Stimulated activated CD8-positive, alpha-beta memory T cell treated with anti-CD3 and anti-CD28 coated beads, Interleukin-4, amount 100 ng/mL, for 48 hours (primary cell): ENCODE data around the gene GFPT2.

ENCODE experiments used
- DNase-seq: peaks from one replicate; pipeline ENCODE4 v3.0.0-alpha.2; 2020

Gene GFPT2

DNA sequence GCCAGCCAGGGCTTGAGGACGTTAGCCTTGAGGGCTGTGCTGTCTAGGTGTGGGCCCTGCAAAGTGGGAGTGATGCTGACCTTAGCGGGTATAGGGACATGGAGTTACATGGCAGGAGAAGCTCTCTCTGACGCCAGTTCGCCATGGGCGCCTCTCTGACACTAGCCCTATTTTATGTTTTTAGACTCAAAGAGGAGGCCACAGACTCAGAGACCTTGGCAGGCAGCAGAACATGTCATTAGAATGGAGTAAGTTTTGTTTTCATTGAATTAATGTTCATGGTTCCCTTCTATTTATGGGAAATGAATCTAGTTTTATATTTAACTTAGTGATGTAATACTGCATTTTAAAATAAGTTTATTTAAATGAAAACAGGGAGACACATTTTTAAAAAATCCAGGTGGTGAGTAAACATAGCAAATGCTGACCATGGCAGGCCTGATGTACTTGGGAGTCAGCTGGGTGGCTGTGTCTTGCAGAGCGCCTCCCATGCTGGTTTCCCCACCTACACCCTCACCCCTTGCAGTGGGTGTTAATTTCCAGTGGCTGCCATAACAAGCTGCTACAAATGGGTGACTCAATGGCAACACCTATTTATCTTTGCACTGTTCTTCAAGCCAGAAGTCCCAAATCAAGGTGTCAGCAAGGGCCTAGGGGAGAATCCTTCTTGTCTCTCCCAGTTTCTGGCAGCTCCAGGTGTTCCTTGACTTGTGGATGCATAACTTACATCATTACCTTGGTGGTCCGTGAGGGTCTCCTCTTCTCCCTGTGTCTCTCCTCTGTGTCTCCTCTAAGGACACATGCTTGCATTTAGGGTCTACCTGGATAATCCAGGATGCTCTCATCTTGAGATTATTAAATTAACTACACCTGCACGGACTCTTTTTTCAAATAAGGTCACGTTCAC is 25.6 kb upstream of the GFPT2 start:
- no peak for DNase-seq

DNA sequence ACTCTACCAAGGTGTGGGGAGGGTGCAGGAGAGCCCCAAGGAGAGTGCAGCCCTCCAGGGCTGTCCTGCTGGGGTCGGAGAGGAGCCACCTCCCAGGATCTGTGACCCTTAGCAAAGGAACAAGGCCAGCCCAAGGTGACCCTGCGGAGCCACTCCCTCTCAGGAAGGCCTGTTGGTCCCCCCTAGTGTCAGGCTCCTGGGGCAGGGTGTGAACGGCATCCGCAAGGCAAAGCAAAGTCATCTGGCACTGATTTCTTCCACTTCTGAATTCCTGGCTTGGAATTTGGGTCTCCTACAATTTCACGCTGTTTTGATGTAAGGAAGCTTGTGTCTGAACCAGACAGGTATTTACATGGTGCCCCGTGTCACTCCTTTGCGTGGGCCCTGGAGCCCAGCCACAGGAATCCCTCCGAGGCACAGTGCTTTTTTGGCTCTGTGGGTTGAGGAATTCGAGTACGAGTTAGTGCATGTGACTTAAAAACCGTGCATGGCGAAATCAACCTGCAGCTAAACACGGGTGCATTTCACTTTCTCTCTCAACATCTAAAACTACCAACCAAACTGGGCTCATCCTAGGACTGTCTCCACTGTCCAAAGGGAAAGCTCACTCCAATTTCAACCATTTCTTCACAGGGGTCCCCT is 24.5 kb upstream of the GFPT2 start:
- no peak for DNase-seq

DNA sequence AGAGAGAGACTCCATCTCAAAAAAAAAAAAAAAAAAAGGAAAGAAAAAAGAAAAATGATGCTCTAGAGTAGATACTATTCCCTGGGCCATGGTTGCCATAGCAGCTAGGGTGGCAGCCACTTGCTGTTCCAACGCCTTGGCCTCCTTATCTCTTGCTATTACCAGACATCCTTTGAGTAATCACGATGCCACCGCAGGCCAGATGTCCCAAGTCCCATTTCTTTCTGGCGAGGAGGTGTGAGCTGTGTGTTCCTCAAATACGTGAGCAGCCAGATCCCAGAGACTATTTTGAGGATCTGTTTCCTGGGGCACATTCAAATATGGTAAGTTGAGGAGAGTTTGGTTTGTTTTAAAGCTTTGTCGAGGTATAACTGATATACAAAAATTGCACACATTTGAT is 23.4 kb upstream of the GFPT2 start:
- DNase-seq, result no peak

DNA sequence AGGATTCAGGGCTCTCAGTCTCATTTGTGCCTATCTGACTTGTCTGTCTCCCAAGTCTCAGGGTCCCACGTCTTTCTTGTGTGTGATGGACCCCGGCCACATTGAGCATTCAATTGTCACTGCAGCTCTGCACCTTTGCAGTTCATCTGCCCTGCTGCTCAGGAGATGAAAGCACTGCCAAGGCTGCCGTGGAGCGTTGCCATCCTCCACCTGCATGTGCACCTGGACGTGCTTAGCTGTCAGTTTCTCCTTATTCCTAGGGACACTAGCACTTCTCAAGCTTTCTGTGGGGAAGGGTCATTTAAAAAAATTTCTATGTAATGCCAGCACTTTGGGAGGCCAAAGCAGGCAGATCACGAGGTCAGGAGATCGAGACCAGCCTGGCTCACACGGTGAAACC is 22.8 kb upstream of the GFPT2 start:
- no peak for DNase-seq

DNA sequence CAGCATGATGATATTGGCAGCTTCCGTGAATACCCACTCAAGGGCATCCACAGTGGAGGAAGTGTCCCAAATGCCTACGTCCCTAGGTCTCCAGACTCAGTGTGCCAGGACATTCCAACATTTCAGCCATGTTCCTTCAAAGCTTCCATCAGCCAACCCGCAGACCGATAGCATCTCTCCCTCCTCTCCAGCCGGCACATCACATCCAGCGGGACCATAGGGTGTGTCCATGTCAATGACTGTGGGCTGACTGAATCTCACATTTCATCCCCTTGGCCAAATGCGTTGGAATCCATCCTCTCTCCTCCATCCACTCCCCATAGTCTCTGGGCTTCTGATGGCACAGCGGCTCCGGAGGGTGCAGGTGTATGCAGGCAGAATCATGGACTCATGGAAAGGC is 22.2 kb upstream of the GFPT2 start:
- DNase-seq, result no peak

DNA sequence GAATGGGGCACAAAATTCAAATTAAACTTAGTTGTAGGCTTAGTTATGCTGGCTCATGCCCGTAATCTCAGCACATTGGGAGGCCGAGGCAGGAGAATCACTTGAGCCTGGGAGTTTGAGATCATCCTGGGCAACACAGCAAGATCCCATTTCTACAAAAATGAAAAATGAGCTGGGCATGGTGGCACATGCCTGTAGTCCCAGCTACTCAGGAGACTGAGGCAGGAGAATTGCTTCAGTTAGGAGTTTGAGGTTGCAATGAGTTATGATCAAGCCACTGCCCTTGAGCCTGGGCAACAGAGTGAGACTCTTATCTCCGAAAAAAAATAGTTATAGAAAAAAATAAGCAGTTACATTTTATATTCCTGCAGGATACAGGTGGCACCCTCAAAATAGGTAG is 20.7 kb upstream of the GFPT2 start:
- no peak for DNase-seq

DNA sequence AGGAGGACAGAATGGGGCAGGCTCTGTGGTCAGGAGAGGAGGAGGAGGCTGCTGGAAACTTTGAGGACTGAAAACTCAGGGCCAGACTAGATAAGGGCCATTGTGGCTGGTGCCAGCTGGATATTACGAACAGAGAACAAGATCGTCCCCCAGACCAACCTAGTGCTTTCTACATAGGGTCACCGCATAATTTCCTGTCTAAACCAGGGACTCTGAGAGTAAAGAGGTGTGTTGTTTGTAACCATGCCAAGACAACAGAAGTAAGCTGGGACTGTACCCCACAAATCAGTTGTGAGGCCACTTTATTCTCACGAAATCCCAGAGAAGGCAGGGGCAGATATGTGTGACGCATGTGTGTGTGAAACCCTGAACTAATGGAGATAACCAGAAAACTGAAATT is 20.3 kb upstream of the GFPT2 start:
- no peak for DNase-seq

DNA sequence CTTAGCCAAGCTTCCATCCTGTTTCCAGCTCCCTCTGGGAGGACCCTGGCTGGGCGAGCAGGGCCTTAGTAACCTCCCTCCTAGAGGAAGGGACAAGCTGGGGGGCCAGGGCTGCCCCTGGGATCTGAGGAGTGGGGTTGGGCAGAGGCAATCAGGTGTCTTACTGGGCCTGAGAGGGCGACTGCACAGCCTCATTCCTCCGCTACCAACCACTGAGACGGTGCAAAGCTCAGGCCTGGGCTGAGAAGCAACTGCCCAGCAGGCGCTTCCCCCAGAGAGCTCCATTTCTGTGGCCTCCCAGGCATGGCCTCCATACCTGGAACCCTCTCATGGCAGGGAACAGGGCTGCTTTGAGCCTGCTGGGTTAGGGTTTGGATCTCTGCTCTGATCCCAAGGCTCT is 18.8 kb upstream of the GFPT2 start:
- DNase-seq, result no peak

DNA sequence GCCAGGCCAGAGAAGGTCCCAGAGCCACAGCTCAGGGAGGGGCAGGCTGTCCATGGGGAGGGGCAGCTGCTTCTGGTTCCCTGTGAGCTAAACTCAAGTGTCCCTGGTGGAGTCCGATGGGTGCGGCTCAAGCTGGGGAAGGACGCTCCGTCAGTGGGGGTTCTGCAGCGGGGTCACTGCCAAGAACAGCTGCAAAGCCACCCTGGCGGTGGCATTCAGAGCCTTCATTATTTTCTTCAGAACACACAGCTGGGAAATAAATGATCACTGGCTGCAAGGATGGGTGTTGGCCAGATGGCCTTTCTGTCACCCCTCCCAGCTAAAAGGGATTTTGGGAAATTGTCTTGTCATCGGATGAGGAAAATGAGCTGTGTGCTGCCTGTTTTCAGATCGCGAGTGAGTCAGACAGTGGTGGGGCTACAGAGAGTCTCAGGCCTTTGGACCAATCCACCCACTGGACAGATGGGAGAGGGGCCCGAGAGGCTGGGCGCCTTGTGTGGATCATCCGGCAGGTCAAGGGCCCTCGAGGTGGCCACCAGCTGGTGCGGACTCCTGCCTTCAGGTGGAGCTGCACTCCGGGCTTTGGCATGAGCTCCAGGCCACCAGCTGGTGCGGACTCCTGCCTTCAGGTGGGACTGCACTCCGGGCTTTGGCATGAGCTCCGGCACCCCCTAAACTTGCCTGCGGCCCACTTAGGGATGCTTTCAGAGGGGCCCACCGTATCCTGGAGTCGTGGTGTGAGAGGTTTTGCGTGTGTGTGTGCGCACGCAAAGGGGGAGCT is 17.9 kb upstream of the GFPT2 start:
- DNase-seq, result no peak

DNA sequence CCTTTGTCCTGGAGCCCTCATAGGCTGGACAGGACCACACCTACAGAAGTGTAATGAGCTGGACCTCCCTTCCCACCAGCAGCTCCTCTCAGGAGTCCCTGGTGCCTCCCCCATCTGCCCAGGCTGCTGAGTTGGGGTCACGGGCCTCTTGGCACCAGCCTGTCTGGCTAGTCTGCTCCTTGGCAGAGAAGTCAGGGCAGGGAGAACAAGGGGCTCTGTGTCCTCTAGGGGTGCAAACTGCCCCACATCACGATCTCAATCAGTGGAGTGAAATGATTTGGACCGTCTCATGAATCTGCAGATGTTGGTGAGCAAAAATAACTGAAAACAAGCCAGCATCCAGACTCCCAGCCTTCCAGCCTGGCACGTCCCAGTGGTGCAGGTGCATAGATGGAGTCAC is 14.9 kb upstream of the GFPT2 start:
- DNase-seq, result no peak

DNA sequence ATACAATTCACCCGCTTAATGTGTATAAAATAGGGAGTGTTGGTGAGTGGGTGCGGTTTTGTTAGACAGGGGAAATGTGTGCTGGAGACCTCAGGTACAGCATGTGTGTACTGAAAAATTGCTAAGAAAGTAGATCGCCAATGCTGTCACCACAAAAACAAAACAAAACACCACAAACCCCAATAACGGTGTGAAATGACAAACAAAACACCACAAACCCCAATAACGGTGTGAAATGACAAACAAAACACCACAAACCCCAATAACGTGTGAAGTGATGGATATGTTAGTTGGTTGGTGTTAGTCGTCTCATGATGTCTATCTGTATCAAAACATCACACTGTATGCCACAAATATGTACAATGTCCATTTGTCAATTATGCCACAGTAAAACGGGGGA is 14.2 kb upstream of the GFPT2 start:
- no peak for DNase-seq

DNA sequence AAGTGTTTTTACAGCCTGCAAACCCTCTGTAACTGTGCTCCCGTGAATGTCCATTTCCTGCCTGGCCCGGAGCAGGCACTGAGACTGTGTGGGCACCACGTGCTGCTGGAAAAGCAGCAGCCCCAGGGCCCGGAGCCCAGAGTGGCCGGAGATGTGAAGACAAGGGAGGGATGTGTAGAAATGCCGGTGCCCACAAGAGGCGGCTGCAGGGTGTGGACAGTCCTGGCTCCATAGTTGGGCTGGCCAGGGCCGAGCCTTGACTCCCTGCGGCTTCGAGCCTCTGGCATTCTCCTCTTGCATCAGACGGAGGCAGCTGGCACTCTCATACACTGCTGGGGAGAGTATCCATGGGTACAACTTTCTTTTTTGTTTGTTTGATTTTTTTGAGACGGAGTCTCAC is 13.2 kb upstream of the GFPT2 start:
- no peak for DNase-seq

DNA sequence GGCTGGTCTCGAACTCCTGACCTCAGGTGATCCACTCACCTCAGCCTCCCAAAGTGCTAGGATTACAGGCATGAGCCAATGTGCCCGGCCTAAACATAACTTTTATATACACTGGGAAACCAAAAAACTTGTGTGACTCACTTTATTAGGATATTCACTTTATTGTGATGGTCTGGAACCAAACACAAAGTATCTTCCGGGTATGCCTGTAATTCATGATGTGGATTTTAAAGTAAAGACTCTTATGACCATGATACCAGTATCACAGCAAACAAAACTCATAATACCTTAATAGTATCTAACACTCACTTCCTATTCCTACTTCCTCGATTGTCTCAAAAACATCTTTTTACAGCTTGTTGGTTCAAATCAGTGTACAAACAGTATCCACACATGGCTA is 12.7 kb upstream of the GFPT2 start:
- DNase-seq, result no peak

DNA sequence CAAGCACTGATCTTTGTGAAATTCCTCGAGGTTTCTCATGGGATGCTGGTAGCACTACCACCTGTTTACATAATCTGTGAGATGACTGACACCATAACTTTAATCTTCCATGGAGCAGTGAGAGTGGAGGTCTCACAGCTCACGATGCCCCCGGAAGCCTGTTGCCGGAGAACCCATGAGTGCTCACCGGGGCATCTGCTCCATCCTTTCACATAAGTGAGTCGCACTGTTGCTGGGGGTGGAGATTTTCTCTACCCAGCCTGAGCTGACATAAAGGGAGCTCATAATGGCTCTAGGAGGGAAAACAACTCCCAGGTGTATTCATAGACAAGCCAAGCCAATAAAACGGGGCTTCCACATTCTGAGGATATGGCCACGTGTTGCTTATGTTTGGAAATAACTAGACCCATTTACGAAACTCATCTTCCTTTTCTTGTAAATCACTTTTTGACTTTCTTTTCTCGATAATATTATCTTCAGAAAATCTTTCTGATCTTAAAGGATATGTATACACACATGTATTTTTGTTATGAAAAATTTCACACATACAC is 11.2 kb upstream of the GFPT2 start:
- DNase-seq, result no peak

DNA sequence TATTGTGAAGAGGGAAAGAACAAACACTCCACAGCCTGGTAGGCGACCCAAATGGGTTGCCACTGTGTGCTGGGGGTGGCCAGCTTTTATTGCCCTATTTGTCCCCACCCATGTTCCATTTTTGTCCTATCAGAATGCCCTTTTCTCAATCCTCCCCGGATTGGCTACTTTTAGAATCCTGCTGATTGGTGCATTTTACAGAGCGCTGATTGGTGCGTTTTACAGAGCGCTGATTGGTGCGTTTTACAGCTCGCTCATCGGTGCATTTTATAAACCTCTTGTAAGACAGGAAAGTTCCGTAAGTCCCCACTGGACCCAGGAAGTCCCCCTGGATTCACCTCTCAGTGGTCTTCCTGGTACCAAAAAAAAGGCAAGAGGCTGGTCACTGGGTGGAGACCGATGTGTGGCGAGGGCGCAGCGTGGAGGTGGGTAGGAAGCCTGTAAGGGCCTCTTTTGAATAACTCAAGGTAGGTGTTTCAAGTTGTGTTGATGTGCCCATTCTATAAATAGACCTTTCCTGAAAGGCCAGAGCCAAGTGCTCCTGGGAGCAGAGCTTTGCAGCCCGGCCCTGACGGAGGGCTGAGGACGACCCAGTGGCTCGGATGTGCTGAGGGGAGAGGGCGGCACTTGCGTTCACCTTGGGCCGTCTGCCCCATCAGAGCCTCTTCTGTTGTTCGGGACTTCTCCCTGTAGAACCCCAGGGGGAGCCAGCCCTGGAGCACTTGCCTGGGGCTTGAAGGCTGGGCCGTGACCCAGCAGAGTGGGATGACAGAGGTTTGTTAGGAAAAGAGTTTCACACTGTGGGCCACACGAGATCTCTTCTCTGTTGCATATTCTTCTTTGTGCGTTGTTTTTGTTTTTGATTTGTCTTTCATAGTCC is 7.2 kb upstream of the GFPT2 start:
- no peak for DNase-seq

DNA sequence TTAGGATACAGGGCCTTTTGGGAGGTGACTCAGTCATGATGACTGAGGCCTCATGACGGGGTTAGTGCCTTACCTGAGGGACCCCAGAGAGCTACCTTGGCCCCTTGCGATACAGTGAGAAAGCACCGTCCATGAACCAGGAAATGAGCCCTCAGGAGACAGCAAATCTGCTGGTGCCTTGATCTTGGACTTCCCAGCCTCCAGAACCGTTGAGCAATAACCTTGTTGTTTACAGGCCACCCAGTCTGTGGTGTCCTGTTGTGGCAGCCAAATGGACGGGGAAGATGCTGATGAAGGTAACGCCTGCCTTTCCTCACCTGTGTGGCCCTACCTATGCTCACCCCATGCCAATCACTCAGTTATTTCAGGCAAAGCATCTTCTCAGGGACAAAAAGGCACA is 5.6 kb upstream of the GFPT2 start:
- no peak for DNase-seq

DNA sequence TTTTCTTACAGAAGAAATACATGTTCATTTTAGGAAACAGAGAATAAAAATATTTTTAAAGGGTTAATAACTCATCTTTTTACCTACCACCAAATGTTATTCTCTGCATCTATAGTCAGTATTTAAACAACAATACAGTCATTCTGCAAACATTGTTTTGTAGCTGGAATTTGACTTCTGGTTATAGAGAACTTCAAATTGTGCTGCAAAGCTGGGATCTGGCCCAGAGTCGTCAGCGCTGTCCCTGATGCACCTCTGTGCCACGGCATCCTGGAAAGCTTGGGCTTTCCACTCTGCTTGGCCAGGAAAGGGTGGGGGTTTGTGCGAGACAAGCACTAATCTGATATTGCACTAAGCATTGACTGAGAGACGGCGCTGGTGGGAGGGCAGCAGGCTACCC is 5.0 kb upstream of the GFPT2 start:
- no peak for DNase-seq

DNA sequence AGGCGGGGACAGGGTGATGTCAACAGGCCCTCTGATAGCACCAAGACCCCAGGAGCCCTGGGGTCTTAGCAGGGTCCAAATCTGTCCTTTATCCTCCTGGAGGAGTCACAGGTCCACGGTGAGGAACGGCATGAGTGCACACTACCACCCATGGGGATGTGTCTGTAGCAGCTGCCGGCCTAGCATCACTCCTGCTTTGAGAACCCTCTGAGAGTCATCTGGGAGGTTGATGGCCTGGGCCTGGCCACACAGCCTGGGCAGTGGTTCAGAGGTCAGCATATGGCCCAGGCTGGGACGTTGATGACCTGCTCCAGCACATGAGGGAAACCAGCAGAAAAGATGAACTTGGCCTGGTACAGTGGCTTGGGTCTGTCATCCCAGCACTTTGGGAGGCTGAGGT is 1.8 kb upstream of the GFPT2 start:
- no peak for DNase-seq

DNA sequence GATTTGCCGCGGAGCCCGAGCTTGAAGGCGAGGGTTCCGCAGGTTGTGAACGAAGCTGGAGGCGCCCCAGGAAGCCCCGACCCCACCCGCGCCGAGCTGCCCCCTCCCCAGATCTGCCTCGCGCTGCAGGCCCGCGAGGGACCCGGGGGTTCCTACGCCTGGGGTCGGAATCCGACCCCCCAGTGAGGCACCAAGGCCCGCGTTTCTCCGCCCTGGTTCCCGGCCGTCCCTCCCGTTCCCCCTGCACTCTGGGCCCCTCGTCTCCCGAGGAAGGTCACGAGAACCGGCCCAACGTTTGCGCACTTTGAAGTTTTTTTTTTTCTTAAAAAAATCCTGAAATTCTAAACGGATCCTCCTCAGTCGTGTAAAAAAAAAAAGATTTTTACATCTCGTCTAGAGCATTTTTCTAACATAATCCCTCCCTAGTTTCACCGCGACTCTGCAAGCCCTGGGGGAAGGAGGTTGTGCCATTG is 880 bp upstream of the GFPT2 start:
- DNase-seq, result no peak

DNA sequence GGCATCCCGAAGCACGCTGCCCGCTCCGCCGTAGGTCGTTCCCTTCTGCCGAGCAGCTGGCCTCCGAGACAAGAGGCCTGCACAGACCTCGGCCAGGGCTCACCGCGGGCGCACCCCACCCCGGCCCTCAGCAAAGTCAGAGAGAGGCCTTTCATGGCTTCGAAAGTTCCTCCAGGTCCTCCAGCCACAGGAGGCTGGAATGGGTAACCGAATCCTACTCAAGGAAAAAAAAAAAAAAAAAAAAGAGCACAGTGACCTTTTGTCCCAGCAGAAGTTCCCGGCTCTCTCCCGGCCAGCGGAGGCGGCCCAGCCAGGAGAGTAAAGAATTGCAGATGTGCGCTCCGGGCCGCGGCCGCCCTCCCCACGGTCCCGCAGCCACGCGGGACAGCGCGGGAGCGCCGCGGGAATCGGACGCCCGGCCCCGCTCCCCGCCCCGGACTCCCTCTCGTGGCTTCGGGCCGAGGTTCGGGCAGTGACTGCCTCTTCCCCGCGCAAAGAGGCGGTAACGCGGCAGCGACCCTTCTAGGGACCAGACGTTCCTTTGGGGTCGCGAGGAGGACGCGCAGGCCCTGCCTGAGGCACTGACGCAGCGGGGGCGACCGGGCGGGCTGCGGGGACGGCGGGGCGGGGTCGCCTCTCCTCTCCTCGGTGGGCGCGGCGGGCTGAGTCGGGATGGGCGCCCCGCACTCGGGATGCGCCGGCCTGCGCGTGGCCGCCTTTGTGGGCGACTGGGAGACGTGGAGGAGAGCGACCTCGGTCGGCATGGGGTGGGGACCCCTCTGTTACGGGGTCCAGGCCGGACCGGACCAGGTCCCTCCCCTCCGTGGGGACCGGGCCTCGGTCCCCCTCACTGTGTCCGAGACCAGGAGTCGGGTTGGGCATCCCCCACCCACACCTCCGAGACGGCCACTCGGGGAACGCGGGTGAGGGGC is 754 bp downstream of the GFPT2 start:
- no peak for DNase-seq
